GM21619 (cell line): ENCODE data around the gene TRO.

Source experiments
- ATAC-seq: cut with Tn5 transposase; IDR thresholded peaks from one replicate; pipeline ENCODE4 v1.9.1; 2021; ENCODE audit not compliant: unreplicated experiment

TRO gene

GRCh38 chrX:54920610-54921426 lies at the start of gene TRO:
Gene TRO, plus strand, starts transcription at chrX:54920824. Its CDS starts 1,423 bp downstream, at chrX:54922247.
- peak; percentile 25 for ATAC-seq

- no peak for ATAC-seq
Measured at GRCh38 chrX:54885740-54886139, 34.9 kb upstream of the TRO start.

GRCh38 chrX:54891573-54891972 lies 29.1 kb upstream of the TRO start:
- ATAC-seq, result no peak

GRCh38 chrX:54894159-54894558 lies 26.5 kb upstream of the TRO start:
- ATAC-seq, result no peak

GRCh38 chrX:54909941-54910340 lies 10.7 kb upstream of the TRO start:
- ATAC-seq, result no peak

GRCh38 chrX:54921427-54922021 lies 900 bp downstream of the TRO start:
- peak; percentile 70 for ATAC-seq

- no peak for ATAC-seq
Measured at GRCh38 chrX:54922547-54922946, 1.9 kb downstream of the TRO start.

GRCh38 chrX:54923376-54923775 lies 2.8 kb downstream of the TRO start:
- no peak for ATAC-seq

- ATAC-seq, result no peak
Measured at GRCh38 chrX:54926978-54927377, 6.4 kb downstream of the TRO start.

- ATAC-seq, result no peak
Measured at GRCh38 chrX:54928876-54929275, 8.3 kb downstream of the TRO start.

- no peak for ATAC-seq
Measured at GRCh38 chrX:54930291-54931049, 9.8 kb downstream of the TRO start.

- no peak for ATAC-seq
Measured at GRCh38 chrX:54931107-54931506, 10.5 kb downstream of the TRO start.

GRCh38 chrX:54933150-54933826 lies 12.7 kb downstream of the TRO start:
- ATAC-seq, result no peak

- ATAC-seq, result no peak
Measured at GRCh38 chrX:54934058-54934457, 13.4 kb downstream of the TRO start.

- no peak for ATAC-seq
Measured at GRCh38 chrX:54934890-54935289, 14.3 kb downstream of the TRO start.

GRCh38 chrX:54935306-54935705 lies 14.7 kb downstream of the TRO start:
- ATAC-seq, result no peak

- no peak for ATAC-seq
Measured at GRCh38 chrX:54937416-54937815, 16.8 kb downstream of the TRO start.

GRCh38 chrX:54944816-54945215 lies 24.2 kb downstream of the TRO start:
- ATAC-seq, result no peak

- ATAC-seq, result no peak
Measured at GRCh38 chrX:54945224-54945623, 24.6 kb downstream of the TRO start.

GRCh38 chrX:54950730-54951375 lies 30.2 kb downstream of the TRO start:
- ATAC-seq, result no peak

- no peak for ATAC-seq
Measured at GRCh38 chrX:54961750-54962149, 41.1 kb downstream of the TRO start.
